ENCODE measurements around the gene NSUN6.

Gene NSUN6

DNA sequence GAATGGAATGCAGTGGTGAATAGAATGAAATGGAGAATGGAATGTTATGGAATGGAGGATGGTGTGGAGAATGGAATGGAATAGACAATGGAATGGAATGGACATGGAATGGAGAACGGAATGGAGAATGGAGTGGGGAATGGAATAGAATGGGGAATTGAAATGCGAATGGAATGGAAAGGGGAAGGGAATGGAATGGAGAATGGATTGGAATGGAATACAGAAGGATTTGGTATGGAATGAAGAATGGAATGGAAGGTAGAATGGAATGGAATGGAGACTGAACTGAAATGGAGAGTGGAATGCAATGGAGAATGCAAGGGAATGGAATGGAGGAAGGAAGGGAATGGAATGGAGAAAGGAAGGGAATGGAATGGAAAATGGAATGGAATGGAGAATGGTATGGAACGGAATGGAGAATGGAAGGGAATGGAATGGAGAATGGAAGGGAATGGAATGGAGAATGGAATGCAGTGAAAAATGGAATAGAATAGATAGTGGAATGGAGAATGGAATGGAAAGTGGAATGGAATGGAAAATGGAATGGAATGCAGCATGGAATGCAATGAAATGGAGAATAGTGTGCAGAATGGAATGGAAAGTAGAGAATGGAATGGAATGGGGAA is 94.8 kb downstream of the NSUN6 start:
- DNase-seq = no peak

GRCh38 chr10:18554479-18554878 is 96.9 kb downstream of the NSUN6 start:
- no peak for DNase-seq

- no peak for DNase-seq
Measured at GRCh38 chr10:18551473-18551872, 99.9 kb downstream of the NSUN6 start.

DNA sequence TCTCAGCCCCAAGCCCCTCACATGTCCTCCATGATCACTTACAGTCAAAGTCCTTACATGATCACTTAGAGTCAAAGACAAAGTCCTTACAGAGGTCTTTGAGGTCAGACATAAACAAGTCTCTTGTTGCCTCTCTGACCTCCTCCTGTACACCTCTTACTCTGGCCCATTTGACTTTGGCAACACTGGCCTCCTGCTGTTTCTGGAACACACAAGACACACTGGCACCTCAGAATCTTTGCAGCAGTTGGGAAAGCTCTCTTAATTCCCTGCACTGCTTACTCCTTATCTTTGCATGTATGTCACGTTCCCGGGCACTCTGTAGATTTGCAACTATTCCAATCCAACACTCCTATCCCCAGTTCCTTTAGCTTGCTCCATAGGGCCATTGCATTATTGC is 102.3 kb downstream of the NSUN6 start:
- DNase-seq = no peak

GRCh38 chr10:18545621-18546305 is 105.6 kb downstream of the NSUN6 start:
- peak; percentile 75 for DNase-seq

DNA sequence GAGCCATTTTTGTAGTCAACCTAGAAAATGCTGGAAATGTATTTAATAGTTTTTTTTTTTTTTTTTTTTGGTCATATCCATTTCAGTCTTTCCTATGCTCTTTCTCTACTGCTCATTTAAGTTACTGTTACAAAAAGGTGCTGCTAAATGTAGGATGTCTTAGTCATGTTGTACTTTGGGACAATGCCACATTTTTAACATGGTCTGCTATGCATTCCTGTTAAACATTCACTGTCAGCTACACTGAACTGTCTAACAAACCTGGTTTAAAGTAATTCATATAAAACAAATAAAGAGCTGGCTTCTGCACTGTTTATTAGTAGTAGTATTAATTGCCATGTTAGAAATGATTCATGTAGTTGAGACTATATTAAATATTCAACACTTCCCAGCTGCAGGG is 108.6 kb downstream of the NSUN6 start:
- peak; percentile 69 for DNase-seq

GRCh38 chr10:18540195-18540594 is 111.2 kb downstream of the NSUN6 start:
- no peak for DNase-seq

DNA sequence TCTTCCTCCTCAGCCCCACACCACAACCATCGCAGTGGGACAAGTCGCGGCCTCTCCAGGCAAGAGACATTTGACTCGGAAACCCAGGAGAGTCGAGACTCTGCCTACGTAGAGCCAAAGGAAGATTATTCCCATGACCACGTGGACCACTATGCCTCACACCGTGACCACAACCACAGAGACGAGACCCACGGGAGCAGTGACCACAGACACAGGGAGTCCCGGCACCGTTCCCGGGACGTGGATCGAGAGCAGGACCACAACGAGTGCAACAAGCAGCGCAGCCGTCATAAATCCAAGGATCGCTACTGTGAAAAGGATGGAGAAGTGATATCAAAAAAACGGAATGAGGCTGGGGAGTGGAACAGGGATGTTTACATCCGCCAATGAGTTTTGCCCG is 112.1 kb downstream of the NSUN6 start:
- no peak for DNase-seq

GRCh38 chr10:18533896-18534295 is 117.5 kb downstream of the NSUN6 start:
- no peak for DNase-seq

- DNase-seq = no peak
Measured at GRCh38 chr10:18532881-18533535, 118.4 kb downstream of the NSUN6 start.

DNA sequence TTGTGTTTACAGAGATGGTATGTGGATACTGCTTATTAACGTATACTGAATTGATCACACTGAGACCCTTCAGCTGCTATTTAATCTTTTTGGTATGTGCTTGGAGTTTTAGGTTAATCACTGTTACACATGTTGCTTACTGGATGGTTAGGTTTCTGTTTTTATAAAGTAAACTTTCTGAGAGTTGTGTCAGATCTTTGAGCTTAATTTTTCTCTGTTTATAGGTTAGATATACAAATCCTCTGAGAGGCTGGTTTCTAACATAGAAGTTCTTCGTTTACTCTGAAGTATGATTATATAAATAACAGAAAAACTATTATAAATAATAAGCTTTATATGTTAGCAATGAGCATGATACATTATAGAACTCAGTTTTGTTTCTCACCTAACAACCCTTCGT is 123.1 kb downstream of the NSUN6 start:
- DNase-seq = no peak

DNA sequence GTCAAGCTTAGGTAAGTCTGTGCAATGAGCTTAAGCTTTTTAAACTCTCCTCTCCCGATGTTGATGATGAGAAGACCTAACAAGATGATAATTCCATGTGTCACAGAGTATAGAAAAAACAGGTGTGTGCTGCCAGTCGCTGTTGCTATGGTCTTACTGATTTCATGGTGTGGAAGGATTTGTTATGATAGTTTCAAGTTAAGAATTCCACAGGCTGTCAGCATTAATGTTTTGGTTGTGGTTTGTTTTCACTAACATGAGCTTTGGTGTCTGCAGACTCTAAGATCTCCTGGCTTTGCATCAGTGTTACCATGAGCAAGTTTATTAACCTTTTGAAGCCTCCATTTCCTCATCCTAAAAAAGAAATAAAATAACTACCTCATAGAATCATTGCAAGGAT is 123.7 kb downstream of the NSUN6 start:
- no peak for DNase-seq

- no peak for DNase-seq
Measured at GRCh38 chr10:18523858-18524257, 127.5 kb downstream of the NSUN6 start.

DNA sequence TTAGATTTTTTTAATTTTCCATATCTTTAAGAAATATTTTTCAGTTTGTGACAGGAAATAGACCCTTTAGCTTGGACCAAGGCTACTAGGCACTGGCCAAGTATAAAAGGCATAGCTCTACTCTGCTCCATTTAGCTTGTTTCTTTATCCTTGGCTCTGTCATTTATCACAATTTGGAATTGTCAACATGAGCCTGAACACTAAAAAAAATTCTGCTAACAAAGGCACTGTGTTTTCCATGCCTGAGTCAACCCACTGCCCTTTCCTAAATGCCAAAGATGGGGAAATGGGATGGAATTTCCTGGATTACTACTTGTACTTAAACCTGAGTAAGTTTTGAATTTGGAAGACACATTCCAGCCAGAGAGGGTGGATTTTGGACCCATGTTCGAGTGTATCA is 128.4 kb downstream of the NSUN6 start:
- peak; percentile 13 for DNase-seq

DNA sequence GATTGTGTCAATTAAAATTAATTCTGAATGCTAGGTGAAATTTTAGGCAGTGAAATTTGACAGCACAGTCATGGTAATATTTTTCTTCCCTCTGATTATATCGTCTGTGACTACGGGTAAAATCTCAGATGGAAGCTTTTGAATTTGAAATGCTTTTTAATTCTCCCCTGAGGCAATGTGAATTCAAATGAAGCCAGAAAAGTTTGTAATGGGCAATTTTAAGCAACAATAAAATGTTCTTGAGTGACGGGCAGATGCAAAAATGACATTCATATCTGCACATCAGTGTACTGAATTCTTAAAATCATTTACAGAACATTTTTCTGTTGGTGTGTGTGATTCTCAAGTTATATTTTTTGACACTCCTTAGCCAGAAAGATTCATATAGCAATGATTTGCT is 134.5 kb downstream of the NSUN6 start:
- no peak for DNase-seq

DNA sequence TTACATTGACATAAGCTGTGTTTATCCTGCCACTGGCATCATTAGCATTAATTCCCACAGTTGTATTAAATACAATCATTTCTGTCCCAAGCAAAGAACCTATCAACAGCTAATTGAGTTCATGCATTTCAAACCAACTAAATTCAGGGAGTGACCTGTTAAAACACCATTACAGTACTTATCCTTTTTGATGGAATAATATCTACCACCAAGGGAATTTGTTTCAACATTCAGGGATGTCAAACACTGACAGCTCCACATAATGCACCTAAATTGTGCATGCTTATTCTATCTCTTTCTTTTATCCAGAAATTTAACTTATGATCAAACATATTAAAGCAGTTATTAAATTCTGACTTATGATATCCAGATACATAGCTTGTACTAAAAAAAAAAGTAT is 136.8 kb downstream of the NSUN6 start:
- no peak for DNase-seq

DNA sequence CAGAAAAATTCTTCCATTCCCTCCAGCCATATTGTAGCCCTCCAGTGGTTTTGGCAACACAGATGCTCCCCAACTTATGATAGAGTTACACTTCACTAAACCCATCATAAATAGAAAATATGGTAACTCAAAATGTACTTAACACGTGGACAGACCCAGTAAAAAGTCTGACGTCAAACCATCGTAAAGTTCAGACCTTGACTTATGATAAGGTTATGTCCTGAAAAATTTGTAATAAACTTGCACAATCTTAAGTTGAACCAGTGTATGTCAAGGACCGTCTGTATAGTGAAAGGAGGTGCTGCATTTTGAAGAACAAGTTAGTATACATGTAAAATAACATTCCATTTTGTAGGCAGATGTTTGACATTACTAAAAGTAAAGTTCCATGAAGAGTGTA is 142.8 kb downstream of the NSUN6 start:
- no peak for DNase-seq

DNA sequence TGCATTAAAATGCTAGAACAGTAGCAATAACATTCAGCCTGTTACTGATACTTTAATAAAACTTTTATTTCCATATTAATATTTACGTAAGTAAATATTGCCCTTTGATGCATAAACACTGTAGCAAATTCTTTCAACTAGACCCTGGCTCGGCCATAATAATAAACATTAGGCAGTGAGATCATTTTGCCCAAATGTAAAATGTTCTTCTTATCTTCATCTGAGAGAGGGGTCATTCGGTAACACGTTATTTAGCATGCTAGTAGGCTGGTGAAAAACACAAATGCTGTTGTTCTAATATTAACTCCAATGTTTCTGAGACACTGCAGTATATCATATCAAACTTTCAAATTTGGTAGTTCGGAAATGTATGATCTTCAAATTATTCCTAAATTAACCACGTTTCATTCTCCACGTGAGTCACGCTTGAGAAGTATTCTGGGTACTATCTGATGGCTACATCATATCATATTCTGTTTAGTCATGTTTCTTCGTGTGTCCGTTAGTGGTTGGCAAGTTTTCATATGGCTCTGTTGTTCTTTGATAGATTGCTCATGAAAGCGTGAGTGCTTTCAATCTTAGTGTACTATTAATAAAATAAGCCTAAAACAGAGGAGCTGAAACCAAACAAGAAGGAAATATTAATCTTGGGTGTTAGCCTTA is 145.8 kb downstream of the NSUN6 start:
- peak; percentile 14 for DNase-seq

DNA sequence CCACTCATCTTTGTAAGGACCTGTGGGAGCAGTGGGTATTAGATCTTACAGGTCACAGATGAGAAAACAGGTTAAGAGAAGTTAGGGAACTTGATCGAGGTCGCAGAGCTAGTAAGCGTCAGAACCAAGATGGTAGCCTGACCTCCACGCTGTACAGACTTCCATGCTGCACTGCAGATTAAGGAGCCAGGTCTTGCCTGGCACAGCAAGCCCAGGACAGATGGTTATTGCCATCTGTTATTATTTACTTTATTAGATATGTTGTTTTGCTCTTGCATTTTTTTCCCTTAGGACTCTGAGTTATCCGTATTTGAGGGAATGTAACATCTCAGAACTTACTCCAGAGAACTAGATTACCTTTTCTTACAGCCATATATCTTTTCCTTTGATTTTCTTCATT is 147.2 kb downstream of the NSUN6 start:
- DNase-seq = no peak

GRCh38 chr10:18501629-18502028 is 149.8 kb downstream of the NSUN6 start:
- no peak for DNase-seq

GRCh38 chr10:18501198-18501597 is 150.2 kb downstream of the NSUN6 start:
- peak; percentile 62 for DNase-seq

- DNase-seq = no peak
Measured at GRCh38 chr10:18500576-18500975, 150.8 kb downstream of the NSUN6 start.

DNA sequence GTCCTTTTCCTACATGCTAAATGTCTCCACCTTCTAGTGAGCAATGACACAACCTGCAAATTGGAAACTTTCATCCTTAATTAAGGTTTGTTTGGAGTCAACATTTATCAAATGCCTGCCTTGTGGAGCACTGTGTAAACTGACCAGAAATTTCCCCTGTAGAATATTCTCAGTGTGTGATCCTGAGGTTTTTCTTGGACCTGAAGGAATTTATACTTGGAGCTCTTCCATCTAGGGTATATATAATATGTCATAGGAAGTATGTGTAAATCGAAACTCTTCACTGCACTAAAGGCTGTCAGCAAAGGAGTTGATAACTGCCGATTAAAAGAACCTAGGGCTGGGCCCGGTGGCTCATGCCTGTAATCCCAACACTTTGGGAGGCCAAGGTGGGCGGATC is 152.4 kb downstream of the NSUN6 start:
- peak; percentile 63 for DNase-seq

GRCh38 chr10:18497806-18498369 is 153.5 kb downstream of the NSUN6 start:
- no peak for DNase-seq

Measured in fibroblast of upper back skin (primary cell).